Right forelimb (tissue), 1 donor: Measurements from ENCODE around the gene IRX2.

ENCODE experiments used
- DNase-seq: peaks from one replicate; pipeline ENCODE4 v3.0.0-alpha.2; 2018

IRX2 gene

DNA sequence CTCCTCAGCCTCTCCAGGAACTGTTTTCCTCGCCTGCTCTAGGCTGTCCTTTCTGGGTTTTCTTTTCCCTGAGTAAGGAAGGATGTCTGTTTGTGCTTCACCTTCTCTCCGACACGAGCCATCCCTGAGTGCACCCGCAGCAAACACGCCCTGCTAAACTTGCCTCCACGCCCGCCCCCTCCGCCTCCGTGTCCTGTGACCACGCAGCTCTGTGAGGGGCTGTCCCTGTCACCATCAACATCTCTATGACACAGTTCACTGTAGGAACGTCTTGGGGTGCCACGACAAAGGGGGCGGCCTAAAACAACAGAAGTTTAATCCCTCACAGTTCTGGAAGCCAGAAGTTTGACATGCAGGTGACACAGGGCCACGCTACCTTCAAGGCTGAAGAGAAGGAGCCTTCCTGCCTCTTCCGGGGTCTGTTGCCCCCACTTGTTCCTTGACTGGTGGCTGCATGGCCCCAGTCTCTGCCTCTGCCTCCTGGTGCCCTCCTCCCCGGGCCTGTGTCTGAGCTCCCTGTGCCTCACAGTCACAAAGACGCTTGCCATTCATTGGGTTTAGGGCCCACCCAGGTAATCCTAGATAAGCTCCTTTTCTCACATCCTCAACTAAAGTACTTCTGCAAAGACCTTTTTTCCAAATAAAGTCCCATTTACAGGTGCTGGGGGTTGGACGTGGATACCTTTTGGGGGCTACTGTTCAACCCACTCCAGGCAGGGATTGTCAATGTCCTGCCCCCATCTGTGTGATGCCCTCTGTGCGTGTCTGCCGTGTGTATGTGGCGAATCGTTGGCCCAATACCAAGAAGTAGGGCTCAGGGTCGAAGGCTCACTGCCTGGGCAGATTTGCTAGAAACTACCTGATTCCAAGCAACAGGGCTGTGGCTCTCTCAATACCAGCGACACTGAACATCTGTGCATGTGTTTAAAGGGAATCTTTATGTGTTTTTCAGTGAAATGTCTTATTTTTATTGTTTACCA lies 39.7 kb downstream of the IRX2 start:
- DNase-seq: no peak

- no peak for DNase-seq
These were observed 40.6 kb downstream of the IRX2 start for GRCh38 chr5:2710910-2711309.

- no peak for DNase-seq
These were observed 41.3 kb downstream of the IRX2 start for GRCh38 chr5:2709976-2710689.

GRCh38 chr5:2708751-2709150 lies 42.7 kb downstream of the IRX2 start:
- DNase-seq: no peak

DNA sequence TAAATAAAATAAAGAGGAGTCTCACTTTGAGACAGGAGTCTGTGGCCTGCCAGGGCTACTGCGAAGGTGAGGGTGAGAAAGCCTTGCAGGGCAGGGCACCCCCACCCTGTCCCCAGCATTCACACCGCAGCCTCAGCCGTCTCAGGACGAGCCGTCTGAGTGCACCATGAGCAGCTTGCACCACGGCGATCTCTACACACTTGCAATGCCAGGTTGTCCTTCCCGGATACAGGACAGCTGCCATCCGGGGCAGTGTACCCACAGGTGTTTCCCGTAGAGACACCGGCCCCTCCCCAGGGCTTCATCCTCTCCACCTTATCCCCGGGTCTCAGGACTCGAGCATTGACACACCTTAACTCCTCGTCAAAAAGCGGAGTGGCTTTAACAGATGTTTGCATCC lies 43.3 kb downstream of the IRX2 start:
- no peak for DNase-seq

- no peak for DNase-seq
These were observed 45.6 kb downstream of the IRX2 start for GRCh38 chr5:2705861-2706260.

- no peak for DNase-seq
These were observed 46.5 kb downstream of the IRX2 start for GRCh38 chr5:2704806-2705645.

DNA sequence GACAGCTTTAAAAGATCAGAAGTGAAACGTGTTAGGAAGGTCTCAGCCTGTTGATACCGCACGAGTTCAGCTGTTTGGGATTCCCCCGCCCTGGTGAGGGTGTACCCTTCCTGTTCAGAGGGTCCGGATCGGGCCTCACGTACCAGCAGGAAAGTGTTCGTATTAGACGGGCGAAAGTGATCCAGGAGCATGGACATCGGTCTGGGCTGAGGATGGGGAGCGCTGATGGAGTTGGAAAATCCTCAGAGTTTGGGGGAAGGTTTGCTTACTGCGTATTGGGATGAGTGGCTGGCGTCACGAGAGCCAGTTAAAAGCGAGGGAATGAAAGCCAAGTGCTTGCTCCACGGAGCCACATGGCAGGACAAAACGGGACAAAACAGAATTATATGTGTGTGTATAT lies 47.4 kb downstream of the IRX2 start:
- DNase-seq: no peak

DNA sequence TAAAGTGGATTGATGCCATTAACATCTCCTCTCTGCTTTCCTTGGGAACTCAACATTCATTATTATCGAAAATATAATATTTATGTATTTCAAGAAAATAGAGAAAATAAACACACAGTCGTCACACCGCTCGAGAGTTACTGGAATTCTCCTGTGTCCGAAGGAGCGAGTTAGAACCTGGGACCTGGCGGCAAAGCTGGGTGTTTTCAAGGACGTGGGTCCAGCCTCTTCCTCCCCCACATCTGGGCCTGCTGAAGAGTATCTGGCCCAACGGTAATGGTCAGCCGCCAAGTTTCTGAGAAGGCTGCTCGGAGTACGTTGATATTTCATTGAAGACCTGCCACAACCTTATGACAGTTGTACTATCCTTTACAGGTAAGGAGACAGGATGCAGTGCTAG lies 47.9 kb downstream of the IRX2 start:
- no peak for DNase-seq

- no peak for DNase-seq
These were observed 48.4 kb downstream of the IRX2 start for GRCh38 chr5:2703041-2703440.

GRCh38 chr5:2702096-2702879 lies 49.2 kb downstream of the IRX2 start:
- DNase-seq: no peak

DNA sequence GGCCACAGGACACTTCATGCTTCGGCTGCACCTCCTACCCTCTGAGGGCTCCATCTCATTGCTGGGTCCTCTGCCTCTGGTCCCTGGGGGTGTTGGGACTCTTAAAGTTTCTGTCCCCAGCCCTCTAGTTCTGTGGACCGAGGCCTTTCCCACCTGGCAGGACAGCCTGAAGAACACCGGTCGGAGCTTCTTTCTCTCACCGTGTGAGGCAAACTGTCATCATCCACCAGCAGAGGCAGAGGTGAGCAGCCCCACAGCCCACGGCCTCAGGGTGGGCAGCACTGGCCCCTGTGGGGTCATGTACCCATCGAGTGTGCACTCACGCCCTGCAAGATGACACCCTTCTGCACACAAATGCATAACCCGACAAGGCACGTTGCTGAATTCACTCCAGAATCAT lies 49.9 kb downstream of the IRX2 start:
- DNase-seq: no peak

DNA sequence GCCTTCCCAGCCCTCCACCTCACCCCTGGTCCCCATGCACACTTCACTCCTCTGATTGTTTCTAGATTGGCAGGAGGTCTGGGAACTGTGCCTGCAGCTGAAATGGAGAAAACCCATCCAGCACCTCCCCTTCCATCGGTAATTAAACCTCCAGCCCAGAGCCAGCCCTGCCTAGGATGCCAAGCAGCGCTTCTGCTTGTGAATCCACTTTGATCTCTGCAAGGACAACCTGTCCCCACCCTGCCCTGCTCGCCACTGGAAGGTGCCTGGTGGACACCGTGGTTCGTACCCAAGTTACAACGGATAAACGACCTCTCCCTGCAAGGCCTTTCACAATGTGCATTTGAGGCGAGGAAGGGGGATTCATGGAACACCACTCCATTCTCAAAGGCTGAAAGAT lies 50.6 kb downstream of the IRX2 start:
- DNase-seq: no peak

- DNase-seq: no peak
These were observed 51.8 kb downstream of the IRX2 start for GRCh38 chr5:2699686-2700085.

GRCh38 chr5:2699231-2699630 lies 52.2 kb downstream of the IRX2 start:
- DNase-seq: no peak

- no peak for DNase-seq
These were observed 52.9 kb downstream of the IRX2 start for GRCh38 chr5:2698581-2698980.

GRCh38 chr5:2697446-2698200 lies 53.9 kb downstream of the IRX2 start:
- DNase-seq: no peak

- DNase-seq: no peak
These were observed 54.4 kb downstream of the IRX2 start for GRCh38 chr5:2697041-2697440.
